HG03108 (cell line): ENCODE measurements around the gene TRPT1.

ENCODE experiments used
- ATAC-seq: cut with Tn5 transposase; IDR thresholded peaks from one replicate; pipeline ENCODE4 v1.9.1; 2021; ENCODE audit warnings: moderate library complexity; ENCODE audit not compliant: unreplicated experiment

Gene TRPT1, protein sequence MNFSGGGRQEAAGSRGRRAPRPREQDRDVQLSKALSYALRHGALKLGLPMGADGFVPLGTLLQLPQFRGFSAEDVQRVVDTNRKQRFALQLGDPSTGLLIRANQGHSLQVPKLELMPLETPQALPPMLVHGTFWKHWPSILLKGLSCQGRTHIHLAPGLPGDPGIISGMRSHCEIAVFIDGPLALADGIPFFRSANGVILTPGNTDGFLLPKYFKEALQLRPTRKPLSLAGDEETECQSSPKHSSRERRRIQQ

DNA sequence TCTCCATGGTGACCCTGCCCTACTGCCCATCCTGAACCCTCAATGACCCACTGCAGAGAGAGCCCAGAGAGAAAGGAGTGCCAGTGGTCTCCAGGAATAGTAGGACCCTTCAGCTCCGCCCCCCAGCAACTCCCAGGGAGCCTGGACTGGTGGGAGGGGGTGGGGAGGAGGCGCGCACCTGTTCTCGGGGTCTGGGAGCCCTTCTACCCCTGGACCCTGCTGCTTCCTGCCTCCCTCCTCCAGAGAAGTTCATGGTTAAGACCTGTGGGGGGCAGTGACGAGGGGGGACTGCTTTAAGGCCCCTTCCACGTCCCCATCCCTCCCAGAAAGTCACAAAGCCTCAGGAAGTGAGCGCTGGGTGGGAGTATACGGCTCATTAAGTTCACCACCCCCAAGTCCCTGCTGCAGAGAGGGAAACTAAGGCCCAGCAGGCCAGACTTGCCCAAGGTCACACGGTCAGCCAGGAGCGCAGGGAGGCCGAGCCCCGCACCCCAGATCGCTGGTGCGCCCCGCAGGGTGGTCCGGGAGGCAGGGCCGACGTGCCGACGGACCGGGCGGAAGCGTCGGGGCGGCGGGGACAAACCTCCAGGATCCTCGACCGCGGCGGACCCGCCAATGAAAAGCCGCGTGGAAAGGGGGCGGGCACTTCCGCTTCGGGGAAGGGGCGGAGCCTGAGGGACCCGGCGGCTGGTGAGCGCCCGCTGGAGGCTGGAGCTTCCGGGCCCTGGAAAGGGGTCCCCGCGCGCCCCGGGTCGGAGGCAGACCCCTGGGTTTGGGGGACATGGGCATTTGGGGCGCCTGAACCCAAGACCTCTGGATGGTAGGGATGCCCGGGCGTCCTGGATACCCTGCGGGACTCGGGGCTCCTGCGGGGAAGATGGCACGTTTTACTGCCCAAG is at the start of gene TRPT1, which contains the start of gene NUDT22:
Gene TRPT1, minus strand, starts transcription at position 579 of the 899 bp plus-strand sequence. Its CDS starts 326 bp downstream, at position 253.
Gene NUDT22, plus strand, starts transcription at position 667 of the 899 bp plus-strand sequence. CDS start 379 bp downstream, outside the sequence.
- peak; percentile 38 for ATAC-seq

DNA sequence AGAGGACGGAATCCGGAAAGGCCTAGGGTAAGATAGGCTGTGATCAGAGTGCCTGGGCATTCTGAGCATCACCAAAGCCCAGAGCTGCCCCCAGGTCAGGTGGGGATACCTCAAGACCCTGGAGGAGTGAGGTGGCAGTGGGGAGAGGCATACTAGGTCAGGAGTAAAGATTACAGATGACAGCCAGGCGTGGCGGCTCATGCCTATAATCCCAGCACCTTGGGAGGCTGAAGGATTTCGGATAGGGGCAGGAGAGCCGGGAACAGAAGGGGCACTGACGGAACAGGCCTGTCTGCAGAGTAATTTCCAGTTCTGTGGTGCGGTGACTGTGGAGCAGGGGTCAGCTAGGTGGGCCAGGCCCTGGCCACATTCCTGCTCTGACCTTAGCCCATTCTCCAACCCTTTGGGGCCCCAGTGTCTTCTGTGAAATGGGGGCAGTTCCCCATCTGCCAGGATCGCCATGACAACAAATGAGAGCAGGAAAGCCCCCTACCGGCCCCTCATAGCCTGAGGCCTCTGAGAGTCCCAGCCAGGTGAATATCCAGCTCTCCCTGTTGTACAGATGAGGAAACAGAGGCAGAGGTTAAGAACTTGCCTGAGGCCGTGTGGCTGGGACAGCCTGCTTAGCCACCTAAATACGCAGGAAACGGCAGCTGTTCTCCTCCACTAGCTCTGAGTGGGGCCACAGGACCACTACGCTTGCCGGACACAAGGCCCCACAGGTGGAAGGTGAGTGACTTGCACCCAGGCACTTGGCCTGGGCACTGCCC is 49.2 kb upstream of the TRPT1 start:
- ATAC-seq, result no peak

DNA sequence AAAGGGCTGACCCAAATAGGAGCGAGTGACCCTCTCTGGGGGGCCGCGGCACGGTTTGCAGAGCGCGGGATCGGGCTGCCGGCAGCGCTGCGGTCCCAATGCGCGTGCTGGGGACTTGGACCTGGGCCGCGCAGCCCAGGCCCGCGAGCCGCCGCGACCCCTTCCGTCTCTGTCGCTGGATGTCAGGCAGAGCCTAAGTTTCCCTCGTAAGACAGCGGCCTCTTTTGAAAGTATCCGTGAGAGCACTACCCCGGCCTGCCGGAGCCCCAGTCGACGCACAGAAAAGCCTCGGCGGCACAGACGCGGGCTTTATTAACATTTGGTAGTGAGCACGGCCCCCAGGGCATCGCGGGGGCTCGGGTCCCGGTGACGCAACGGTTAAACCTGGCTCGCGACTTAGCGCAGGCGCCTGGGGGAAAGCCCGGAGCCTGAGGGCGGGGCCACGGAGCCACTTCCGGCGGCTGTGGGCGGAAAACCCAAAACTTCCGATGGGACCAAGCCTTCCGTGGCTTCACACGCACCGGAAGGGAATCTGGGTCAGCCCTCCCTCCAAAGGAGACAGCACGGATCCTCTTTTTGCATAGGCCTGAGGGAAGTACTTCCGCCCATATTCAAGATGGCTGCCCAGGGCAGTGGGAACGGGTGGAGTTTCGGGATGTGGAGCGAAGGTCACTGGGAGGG is 43.7 kb upstream of the TRPT1 start:
- ATAC-seq, result peak; percentile 61

DNA sequence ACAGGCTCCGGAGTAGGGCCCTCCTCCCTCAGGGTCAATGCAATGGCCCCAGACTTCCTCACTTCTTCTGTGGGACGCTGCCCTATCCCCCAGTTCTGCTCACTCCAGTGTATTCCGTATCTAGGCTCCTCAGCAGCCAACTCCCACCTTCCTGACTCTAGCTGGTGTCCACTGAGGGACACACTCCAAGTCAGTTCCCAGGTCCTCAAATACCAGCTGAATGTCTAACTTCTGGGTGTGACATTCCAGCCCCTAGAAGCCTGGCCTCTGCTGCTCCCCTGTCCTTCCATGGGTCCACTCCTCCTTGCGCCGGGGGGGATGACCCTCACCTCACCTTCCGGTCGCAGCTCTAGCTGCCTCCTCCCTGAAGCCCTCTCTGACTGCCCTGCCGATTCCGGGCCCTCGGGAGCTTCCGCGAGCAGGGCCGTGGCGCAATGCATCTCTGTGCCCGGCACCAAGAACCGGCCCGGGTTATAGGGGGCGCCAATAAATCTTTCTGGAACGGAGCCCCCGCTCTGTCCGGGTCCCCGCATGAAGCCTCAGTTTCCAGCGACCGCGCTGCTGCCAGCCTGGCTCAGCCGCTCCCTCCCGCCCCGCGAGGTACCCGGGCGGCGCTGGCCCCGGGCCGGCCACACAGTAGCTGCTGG is 43.0 kb upstream of the TRPT1 start:
- peak; percentile 10 for ATAC-seq

DNA sequence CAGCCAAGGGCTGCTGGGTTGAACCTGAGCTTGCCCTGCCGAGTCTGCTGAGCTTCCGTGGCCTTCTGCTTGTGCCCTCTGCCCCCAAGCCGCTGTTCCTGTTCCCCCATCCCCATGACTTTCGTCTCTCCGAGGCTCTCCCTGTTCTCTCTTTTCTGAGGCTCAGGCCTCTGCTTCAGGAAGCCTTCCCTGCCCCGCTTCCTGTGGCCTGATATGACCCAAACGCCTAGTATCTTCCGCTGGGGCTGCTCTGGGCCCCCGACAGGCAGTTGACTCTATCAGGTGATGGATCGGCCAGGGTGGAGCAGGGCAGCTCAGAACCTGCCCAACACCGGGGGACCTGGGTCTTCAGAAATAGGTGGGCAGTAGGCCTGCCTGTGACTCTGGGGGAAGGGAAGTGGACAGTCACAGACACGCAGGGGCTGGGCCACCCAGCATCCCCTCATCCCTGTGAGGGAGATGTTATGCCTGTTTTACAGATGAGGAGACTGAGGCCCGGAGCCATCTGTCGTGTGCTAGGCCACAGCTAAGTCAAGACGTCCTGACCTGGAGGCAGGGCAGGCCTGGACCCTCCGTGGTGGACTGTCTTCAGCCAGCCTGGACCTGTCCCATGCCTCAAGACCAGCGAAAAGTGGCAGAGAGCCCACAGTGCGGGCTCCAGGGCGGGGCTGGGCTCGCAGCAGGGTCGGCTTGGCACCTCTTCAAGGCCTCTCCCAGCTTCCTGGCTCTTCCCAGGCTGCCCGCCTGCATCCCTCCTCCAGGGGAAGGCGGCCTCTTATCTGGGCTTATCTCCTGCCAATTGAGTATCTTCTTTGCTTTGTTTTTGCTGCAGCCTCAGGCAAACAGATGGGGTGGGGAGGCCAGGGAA is 42.3 kb upstream of the TRPT1 start:
- no peak for ATAC-seq

DNA sequence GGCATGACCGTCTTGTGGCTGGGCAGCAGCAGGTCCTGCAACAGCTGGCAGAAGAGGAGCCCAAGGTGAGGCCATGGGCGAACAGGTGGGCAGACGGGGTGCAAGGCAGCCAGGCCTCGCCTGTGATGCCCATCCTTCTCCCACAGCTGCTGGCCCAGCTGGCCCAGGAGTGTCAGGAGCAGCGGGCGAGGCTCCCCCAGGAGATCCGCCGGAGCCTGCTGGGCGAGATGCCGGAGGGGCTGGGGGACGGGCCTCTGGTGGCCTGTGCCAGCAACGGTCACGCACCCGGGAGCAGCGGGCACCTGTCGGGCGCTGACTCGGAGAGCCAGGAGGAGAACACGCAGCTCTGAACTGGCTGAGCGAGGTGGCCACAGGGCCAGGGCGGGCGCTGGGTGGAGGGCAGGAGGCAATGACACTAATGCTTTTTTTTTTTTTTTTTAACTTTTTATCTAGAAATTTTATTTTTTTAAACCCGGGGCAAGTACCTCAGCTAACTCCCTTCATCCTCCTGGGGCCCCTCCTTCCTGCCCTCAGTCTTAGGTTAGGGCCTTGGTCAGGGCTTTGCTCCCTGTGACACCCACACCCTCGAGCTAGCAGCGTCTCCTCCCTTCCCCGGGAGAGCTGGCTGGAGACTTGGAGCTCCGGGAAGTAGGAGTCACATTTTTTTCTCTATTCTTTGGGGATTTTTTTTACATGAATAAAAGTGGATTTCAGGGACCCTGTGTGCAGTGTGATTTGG is 41.4 kb upstream of the TRPT1 start:
- ATAC-seq, result no peak

DNA sequence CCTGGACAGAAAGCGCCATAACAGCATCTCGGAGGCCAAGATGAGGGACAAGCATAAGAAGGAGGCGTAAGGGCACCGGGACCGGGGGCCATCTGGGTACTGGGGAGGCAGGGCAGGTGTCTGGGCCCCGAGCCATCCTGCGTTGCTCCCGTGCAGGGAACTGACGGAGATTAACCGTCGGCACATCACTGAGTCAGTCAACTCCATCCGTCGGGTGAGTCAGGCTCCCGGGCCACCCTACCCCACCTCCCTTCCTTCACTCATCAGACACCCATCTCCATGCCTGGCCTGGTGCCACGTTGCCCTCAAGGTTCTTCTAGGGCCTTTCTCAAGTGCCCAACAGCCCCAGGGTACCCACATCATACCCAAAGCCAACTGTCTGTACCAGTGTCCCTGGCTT is 40.4 kb upstream of the TRPT1 start:
- ATAC-seq, result no peak

GRCh38 chr11:64265176-64266160 is 39.5 kb upstream of the TRPT1 start:
- ATAC-seq, result no peak

GRCh38 chr11:64264371-64264852 is 38.4 kb upstream of the TRPT1 start:
- no peak for ATAC-seq

DNA sequence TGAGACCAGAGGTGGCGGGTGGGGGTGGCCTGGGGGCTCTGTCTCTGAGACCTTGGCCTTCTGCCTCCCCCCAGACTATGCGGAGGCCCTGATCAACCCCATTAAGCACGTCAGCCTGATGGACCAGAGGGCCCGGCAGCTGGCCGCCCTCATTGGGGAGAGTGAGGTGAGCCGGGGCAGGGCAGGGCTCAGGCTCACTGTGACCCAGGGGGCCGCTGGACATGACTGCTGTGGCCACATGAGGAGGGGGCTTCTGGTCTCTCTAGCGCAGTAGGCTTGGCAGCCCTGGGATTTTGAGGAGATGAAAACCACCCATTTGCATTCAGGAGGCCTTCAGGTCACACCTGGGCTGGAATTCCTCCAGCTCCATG is 37.9 kb upstream of the TRPT1 start:
- ATAC-seq, result no peak

- ATAC-seq, result no peak
These were observed 37.3 kb upstream of the TRPT1 start for GRCh38 chr11:64263021-64263946.

DNA sequence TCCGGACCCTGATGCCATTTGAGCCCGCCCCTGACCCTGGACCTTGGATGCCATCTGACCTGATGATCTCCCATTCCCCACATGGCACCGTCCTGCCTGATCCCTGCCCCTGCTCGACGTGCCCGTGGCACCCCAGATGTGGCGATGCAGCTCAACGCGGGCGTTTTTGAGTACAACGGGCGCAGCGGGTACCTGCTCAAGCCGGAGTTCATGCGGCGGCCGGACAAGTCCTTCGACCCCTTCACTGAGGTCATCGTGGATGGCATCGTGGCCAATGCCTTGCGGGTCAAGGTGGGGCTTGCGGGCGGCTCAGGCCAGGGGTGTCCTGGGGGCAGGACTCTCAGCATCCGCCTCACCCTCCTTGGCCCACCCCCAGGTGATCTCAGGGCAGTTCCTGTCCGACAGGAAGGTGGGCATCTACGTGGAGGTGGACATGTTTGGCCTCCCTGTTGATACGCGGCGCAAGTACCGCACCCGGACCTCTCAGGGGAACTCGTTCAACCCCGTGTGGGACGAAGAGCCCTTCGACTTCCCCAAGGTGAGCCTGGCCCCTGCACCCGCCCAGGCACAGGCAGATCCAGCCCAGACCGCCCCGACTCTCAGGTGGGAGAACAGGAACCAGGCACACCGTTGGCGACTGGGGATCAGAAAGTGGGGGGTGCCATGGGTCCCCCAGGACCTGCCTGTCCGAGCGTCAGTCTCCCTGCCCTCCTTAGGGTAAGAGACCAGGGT is 36.5 kb upstream of the TRPT1 start:
- no peak for ATAC-seq

GRCh38 chr11:64261556-64262080 is 35.6 kb upstream of the TRPT1 start:
- no peak for ATAC-seq

- ATAC-seq, result no peak
These were observed 34.2 kb upstream of the TRPT1 start for GRCh38 chr11:64260147-64260708.

DNA sequence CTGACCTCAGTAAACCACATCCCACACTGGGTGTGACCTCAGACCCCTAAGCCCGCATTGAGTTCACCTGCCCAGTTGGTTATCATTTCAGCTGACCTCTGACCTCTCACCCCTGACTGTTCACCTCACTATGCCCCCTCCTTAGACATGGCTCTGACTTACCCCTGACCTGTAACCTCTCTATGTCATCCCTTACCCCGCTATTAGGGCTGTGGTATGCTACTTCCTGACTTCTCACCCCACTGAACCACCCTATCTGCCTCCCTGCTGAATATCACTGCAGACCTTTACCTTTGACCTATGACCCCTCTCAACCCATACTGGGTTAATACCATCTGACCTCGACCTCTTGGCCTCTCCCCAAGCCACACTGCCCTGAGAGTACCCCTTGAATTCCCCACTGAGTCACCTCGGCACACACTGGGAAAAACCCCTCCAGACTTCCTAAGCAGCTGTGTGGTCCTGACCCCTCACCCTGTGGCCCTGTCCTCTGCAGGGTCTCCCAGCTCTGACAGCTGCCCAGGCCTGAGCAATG is 33.6 kb upstream of the TRPT1 start:
- ATAC-seq, result no peak
